Limb (tissue), 2 donors: Measurements from ENCODE around the gene CPT1C.

ENCODE experiments used
- DNase-seq, 2 donors: peaks; one replicate each; pipeline ENCODE4 v3.0.0-alpha.2; 2016; ENCODE audit errors: extremely low spot score in 2 of 2

The CPT1C gene

DNA sequence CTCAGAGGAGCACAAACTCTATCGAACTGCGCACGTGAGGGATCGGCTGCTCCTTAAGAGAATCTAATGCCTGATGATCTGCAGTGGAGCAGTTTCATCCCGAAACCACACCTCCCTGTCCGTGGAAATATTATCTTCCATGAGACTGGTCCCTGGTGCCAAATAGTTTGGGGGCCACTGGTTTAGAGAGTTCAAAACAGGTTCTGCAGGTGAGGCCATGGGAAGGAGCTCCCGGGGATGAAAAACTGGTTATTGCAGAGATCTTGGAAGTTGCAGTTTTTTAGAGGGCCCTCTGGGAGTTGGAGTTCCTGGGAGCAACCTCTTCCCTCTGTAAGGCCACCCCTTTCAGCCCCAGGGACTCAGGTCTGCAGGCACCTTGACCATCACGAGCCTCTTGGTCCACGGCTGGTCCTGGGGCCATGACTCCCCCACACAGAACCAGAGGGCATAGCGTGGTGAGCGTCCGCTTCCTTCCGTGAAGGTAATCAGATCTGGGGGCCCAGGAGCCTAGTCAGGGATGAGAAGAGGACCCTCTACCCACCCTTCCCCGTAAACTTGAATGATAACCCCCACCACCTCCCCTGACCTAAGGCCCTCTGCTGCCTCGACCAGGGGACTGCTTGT, 30.5 kb upstream of the CPT1C start:
- no peak for DNase-seq

DNA sequence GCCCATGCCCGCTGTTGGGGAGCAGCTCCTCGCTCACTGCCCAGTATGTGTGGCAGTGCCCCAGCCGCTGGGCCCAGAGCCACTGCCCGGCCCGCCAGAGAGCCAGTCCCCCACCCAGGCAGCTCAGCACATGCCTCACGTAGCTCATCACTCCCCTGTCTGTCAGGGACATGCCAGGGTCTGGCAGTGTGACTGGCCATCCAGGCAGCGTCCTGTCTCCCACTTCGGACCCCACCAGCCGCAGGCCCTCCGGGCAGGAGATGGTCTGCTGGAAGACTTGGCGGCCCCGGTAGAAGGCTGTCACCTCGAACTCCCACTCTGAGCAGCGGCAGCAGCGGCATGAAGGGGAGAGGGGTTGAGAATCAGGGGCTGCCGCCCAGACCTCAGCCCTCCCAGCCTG, 28.9 kb upstream of the CPT1C start:
- no peak for DNase-seq

DNA sequence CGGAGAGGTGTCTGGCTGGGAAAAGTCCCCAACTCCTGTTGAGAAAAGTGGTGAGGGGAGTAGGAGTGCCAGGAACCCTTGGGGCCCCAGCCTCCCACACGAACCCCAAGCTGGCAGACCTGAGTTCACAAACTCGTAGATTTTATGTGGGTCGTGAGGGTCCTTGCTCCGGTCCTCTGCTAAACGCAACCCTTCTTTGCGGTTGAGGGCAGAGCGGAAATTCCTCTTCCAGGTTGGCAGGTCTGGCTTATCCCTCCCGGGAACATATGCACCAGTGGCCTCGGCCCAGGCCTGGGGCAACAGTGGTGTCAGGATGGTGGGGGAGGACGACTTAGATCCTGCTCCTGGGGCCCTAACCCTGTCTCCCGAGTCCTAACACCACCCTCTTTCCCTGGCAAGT, 27.7 kb upstream of the CPT1C start:
- no peak for DNase-seq

DNA sequence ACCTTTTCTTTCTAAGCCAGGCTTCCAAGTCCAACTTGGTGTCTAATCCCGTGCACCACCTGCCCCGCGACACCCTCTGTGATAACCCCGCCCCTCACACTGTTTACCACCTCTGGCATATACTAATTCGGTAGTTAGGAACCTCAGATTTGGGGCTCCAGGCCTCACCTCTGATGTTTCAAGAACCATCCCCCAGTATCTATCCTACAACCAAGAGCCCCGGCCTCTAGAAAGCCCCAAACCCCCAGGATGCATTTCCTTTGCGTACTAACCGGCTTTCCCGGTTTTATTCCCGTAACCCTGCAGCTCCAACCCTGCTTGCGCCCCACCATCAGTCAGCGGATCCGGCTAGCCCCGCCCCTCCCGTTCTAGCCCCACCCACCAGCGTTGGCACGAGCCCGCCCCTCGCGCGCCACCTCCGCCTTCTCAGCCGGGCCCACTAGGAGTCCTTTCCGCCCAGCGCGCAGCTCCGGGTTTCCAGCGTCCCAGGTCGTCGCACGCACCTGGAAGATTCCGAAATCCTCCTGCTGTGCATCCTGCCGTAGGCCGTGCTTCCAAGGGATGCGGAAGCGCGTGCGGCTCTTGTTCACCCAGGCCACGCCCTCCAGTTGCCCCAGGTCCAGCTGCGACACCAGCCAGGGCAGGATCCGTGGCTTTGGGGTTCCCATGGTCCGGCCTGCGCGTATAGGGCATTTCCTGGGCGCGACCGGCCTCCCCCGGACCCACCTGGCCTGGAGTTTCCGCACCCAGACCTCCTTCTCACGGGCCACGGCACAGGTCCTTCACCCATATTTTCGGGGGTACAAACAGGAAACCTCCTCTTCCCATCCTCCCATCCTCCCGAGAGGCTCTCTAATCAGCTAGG, 26.5 kb upstream of the CPT1C start:
- DNase-seq: peak; percentile 60 to 93

DNA sequence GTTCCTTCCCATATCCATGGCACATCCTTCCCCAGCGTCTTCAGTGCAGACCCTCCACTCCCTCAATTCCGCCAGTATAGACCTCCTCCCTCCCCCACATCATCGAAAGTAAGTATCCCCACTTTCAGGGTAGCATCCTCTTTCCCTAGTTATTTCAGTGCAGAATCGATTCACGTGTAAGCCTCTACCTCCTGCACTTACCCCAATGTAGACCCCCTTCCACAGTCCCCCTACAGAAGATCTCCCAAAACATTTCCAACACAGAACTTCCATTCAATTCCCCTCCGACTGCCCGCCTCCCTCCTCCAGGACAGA, 25.9 kb upstream of the CPT1C start:
- no peak for DNase-seq

DNA sequence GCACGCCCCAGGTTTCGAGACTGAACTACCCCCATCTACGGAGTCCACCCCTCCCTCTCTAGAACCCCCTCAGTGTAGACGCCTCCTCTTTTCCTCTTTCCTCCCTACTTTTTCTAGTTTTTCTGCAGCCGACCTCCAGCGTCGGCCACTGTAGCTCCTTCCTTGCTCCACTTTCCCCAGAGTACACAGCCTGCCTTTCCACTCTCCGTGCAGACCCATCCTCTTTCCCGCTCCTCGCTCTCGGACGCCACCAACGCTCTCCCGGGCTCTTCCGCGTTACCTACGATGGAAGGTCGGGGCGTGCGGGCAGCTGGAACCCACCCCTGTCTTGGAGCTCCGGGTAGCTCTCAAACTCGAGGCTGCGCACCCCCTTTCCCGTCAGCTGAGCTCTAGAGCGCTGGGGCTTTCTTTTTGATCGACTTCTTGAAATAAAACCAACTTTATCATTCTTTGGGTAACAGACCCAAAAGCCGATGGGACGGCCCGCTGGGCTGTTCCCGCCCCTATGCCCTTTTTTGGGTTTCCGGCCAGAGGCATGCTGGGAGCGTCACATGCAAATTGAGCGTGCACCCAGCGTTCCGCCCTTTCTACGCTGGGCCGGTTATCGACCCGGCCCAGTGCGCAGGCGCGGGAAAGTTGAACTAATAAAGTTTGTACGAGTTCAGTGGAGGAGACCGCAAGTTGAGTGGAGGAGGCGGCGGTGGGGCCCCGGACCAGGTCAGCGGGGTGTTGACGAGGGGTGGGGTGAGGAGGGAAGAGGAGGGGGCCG, 25.4 kb upstream of the CPT1C start, which contains the start of the genes BCL2L12 and IRF3:
BCL2L12 (plus strand) TSS at position 583 of the 769 bp plus-strand sequence. CDS start 760 bp downstream, outside the sequence.
IRF3 (minus strand) TSS at position 507 of the 769 bp plus-strand sequence. CDS start 1,019 bp downstream, outside the sequence.
- peak; percentile 97 to 98 for DNase-seq

DNA sequence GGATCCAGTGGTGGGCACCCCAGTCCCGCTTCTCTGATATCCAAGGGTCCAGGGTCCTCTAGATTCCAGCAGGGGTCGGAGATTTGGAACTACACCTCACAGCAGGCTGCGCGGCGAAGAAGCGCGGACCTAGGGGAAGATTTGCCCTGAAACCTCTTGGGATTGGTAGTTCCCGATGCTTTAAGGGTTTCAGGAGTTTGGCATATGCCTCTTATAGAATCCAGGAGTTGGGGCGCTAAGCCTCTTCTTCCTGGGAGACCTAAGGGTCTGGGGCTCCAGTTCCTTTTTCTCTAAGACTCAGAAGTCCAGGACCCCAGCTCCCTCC, 24.8 kb upstream of the CPT1C start:
- no peak for DNase-seq

DNA sequence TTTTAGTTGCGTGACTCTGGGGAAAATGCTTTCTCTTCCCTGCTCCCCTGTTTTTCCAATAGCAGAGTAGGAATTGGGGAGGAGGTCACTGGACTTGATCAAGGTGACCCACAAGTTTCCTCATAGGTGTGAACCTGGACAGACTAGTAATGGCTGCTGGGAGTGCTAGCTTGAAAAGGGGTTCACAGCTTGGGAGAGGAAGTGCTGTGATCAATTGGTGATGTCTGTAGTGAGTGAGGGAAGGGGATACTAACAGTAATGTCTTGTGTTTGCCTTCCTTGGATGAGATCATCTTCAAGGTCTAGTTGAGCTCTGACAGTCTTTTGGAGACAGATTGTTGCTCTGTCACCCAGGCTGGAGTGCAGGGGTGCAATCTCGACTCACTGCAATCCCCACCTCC, 23.4 kb upstream of the CPT1C start:
- DNase-seq: no peak

DNA sequence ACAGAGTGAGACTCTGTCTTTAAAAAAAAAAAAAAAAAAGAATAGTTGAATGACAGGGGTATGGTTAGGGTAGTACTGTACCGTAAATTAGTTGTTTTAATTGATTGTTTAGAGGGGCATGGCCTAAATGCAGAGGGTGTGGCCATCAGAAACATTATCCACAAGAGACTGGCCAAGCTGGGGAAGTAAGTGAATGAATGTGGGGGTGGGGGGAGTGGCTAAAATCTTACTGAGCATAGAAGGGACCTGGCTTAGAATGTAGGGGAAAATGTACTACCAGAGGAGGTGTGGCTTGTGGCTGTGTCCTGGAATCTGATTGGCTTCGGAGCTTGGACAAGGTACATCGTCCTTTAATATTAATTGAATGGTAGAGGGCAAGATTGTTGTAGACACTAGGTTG, 21.4 kb upstream of the CPT1C start:
- DNase-seq: no peak

DNA sequence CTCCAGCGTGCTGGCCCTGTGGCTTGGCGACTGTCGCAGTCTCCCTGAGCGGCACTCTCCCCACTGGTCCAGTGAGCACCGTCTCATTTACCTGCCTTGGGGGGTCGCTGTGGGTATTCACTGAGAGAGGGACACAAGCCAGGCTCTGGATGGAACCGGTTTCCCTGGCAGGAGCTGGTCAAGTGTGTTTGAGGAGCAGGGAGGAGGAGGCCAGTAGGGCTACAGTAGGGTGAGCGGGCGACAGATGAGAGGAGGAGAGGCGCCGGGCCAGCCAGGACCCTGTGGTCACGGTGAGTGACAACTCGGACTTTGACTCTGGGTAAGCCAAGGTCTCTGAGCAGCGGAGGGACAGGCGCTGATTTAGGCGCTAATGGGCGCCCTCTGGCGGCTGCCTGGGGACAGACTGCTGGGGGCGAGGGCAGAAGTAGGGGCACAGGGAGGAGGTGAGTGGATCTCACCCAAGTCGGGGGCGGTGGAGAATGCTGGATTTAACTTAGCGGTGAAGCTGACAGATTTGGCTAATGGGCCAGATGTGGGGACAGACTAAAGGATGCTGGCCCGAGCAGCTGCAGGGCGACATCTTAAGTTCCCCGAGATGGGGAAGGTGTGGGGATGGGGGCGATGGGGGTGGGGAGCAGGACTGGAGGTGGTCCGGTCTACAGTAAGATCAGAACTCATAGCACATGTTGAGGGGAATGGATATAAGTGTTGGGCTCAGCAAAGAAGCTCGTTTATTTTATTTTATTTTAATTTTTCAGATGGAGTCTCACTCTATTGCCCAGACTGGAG, 18.6 kb upstream of the CPT1C start:
- peak; percentile 68 to 80 for DNase-seq

DNA sequence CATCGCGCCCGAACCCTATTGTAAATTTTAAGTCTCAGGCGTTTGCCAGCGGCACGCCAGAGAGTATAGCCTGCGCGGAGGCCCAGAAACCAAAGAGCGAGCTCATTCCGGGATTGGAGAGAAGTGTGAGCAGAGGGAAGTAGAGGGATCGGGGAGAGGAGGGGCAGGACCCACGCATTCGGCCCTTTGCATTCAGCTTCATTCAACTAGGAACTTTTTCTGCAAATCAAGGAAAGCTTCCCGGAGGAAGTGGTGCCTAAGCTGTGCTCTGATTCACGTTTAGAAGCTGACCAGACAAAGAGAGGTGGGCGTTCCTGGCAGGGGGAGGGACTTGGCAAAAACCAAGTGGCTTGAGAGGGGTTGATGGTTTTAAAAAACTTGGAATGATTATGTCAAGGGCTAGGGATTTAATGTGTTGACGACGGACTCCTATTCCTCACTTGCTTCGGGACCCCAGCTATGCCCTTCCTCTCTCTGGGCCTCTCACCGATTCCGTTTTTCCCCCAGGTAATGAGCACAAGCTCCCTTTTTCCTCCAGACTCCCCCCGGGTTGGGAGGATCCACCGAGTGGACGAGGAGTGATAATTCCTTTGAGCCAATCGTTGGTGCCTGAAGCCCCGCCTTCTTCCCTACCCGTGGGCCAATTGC, 14.7 kb upstream of the CPT1C start:
- DNase-seq: no peak

DNA sequence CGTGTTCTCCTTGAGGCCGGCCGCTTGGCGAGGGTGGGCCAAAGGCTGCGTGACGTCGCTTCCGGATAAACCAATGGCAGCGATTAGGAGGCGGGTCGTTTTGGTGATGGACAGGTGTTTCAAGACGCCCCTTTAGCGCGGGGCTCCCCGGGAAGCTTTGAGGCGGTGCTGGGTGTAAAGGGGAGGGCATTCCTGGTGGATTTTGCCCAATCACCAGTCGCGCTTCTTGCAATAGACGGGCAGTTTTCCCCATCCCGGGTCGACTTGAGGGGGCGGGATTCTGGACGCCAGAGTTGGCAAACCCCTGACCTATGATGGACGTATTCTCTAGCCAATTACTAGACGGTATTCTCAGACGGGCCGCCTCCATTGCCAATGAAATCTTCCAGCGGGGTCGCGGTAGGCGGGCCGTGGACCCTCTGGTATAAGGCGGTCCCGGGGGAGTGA, 14.1 kb upstream of the CPT1C start:
- peak; percentile 100 for DNase-seq

DNA sequence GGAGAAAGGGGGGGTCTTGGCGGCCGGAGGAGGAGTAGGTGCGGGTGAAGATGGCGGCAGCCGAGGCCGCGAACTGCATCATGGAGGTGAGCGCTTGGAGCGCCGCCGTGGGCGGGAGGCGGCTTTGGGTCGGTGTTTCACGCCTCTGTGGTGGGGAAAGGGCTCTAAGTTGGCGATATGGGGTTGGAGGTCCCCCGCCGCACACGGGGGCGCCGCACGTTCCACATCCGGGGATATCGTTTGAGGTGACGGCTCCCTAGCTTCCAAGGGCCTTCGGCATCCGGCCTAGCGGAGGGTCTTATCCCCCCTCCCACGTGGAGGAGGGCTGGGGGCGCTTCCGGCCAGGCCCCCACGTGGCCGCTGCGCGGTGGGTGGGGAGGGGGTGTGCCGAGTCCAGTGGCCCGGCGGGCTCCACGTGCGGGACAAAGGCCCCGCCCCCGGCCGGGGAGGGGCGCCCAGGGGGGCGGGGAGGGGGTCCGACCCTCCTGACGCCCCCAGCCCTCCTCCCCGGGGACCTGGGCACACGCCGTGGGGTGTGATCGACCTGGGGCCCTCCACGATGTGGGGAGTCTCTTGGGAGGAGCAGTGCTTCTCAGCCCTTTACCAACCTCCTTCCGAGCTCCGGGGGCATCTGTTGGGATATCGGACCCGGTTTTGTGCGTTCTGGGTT, 13.6 kb upstream of the CPT1C start, which contains the start of gene PRMT1:
PRMT1 (plus strand) TSS at position 41 of the 670 bp plus-strand sequence; CDS start at position 51, 10 bp downstream.
- peak in 1 of 2 donors; percentile 86 for DNase-seq

DNA sequence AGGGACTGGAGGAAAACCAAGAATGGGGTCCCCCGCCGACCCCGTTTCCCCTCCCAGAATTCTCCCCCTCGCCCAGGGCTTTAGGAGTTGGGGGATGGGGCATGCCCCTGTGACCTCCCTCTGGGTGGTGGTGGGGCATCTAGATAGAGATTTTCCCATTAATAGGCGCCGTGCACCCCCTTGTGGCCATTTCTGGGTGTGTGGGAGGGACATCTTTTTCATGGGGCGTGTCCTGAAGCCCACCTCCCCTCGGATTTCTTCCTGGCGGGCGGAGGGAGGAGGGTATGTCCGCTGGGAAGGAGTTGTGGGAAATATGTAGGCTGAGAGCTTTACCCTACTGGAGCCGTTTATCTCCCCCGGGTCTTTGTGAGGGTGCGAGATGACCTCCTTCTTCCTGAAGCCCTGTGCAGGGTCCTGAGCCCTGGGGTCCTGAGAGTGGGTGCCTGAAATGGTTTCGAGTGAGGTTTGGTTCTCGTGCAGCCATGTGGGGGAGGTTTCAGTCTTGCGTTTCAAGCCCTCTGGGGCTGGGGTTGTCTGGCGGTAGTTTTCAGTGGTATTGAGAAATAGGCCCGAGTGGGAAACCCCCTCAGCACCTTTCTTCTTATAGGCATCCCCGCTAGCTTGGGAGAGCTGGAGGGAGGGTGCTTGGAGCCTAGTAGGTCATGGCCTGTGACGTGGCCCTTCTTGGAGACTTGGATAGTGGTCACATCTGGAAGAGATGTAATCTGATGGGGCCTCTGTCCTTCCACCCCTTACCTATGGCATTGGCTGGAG, 12.8 kb upstream of the CPT1C start:
- peak; percentile 60 to 93 for DNase-seq

DNA sequence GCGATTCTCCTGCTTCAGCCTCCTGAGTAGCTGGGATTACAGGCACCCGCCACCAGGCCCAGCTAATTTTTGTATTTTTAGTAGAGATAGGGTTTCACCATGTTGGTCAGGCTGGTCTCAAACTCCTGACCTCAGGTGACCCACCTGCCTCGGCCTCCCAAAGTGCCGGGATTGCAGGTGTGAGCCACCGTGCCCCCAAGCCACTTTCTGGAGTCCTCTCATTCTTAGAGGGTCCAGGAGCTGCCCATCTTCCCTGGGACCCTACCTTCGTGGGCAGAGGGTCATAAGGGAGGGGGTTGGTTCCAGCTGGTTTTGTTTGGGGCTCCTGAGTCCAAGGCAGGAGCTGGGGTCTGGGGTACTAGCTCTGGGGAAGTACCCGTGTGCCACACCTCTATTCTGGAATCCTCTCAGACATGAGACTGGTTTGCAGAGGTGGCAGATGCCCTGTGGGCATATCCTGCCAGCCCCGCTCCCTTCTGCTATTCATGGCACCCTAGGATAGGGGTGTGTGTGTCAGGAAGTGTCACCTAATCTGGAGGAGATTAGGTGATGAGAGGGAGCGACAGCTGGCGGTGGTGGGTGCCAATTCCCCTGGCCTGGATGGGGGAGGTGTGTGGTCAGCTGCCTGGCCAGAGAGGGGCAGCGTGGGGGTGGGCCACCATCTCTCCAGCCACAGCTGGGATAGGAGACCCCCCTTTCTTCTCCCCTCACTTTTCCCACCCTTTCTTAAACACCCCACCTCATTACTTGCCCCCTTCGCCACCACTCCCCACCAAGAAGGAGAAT, 11.7 kb upstream of the CPT1C start:
- DNase-seq: no peak

DNA sequence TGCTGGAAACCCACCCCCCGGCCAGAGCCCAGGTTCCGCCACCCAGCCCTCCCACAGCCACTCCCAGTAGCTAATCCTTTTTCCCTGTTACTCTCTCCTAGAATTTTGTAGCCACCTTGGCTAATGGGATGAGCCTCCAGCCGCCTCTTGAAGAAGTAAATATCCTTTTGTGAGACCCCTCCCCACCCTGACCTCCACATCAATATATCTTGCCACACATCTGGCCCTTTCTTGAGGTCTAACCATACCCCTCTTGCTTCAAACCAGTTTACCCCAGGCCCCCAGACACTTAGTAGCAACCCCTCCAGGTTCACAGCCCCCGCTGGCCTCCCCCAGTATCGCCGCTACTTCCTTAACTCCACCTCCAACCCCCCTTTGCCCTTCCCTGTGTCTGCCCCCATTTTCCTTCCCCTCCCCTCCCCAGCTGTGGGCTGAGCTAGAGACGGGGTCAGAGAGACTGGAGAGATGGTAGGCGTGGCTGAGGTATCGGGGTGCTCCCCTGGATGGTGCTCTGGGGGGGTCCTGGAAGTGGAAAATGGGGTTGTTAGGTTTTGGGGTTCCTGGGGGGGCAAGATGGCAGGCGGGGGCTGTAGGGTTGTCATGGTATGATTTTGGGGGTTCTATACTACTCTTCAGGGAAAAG, 11.0 kb upstream of the CPT1C start:
- no peak for DNase-seq

DNA sequence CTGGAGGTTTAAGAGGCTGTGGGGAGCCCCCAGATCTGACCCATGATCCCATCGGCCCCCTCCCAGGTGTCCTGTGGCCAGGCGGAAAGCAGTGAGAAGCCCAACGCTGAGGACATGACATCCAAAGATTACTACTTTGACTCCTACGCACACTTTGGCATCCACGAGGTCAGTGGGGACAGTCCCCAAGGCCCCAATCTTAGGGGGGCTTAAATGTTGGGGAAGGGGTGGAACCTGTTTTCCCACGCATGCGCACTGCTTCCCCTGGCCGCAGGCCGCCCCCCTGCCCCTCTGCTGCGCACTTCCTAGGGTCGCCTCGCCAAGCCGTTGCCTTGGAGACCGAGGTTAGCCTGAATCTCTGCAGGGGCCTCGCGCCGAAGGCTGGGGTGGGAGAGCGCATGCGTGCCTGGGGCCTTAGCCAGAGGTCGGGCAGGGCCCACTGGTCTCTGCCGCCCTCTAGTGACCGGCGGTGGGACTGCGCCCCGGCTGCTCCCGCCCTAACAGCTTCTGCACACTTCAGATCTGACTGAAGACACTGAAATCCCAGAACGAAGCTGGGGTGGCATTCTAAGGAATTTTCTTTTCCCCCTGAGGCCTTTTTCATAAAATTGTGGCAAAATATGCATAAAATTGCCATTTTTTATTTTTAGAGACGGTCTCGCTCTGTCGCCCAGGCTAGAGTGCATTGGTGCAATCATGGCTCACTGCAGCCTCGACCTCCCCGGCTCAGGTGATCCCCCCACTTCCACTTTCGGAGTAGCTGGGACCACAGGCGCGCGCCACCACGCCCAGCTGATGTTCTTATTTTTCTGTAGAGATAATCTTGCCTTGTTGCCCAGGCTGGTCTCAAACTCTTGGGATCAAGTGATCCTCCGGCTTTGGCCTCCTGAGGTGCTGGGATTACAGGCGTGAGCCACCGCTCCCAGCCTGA, 10.2 kb upstream of the CPT1C start:
- DNase-seq: peak; percentile 96 to 98
